Activated CD4-positive, alpha-beta memory T cell treated with anti-CD3 and anti-CD28 coated beads, Interleukin-2, amount 10 ng/mL, durations not matched to agents 7 days and 5 days (primary cell): ENCODE data around the gene ERC2. TPM values are rescaled to one million over a fixed set of nuclear protein-coding genes. Genes with fewer than 3 reads are reported as not detected.

Source experiments
- CTCF ChIA-PET: fragments of 350-600 bp; sonication (Branson Sonifier 250); formaldehyde crosslinking; loops from one replicate; lab custom pipeline; 2021; ENCODE audit warnings: antibody characterized with exemption, inconsistent platforms; lab: Charles Lee
- POLR2A ChIA-PET: fragments of 350-600 bp; sonication (Branson Sonifier 250); formaldehyde crosslinking; loops from one replicate; lab custom pipeline; 2021; ENCODE audit warnings: antibody characterized with exemption; lab: Charles Lee
- DNase-seq: peaks from one replicate; pipeline ENCODE4 v3.0.0-alpha.2; 2020
- H3K27ac Mint-ChIP-seq: one replicate; pipeline ENCODE4 v1.8.0; 2021; ENCODE audit warnings: mild to moderate bottlenecking, mixed read lengths
- H3K27me3 Mint-ChIP-seq: one replicate; pipeline ENCODE4 v1.8.0; 2021; ENCODE audit warnings: mixed read lengths
- H3K36me3 Mint-ChIP-seq: one replicate; pipeline ENCODE4 v1.8.0; 2021; ENCODE audit warnings: low read depth, mixed read lengths
- H3K4me1 Mint-ChIP-seq: one replicate; pipeline ENCODE4 v1.8.0; 2021; ENCODE audit warnings: mixed read lengths
- H3K4me3 Mint-ChIP-seq: one replicate; pipeline ENCODE4 v1.8.0; 2021; ENCODE audit warnings: mild to moderate bottlenecking, mixed read lengths
- H3K9me3 Mint-ChIP-seq: one replicate; pipeline ENCODE4 v1.8.0; 2021; ENCODE audit warnings: mixed read lengths
- total RNA-seq, 2 experiments: library from RNA; stranded (reverse); gene quantifications; one replicate each; pipeline ENCODE4 v1.2.3, GENCODE V29; 2021

Gene ERC2
- total RNA-seq, 2 experiments from 2014 or later: not detected

DNA sequence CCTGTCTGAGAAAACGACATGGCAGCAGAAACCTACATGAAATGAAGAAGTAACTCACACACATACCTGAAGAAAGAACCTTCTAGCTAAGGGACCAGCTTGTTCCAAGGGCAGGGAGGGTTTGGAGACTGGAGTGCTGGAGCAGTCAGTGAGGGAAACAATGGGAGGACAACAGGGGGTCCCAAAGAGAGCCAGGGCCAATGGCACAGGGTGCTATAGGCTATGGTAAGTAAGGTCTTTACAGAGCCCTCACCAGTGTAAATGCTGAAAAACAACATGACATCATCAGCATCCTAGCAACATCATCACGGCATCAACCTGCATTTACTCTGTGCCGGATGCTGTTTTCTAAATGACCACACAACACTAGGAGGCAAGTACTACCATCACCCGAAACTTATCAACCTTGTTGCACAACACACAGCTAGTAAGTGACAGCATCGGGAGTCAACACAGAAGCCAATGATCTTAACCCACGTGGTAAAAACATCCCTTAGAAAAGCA, 531.7 kb downstream of the ERC2 start:
- POLR2A ChIA-PET: no interaction called here
- H3K27me3 Mint-ChIP-seq: no peaks in the 10 kb centered on the region
- H3K27ac Mint-ChIP-seq: no peak overlapping the region
- CTCF ChIA-PET: no interaction called here
- peaks cover 2% of the 10 kb centered on the region for H3K9me3 Mint-ChIP-seq
- H3K4me1 Mint-ChIP-seq: no peaks in the 10 kb centered on the region
- H3K36me3 Mint-ChIP-seq: no peaks in the 10 kb centered on the region
- H3K4me3 Mint-ChIP-seq: no peak overlapping the region
- no peak for DNase-seq

DNA sequence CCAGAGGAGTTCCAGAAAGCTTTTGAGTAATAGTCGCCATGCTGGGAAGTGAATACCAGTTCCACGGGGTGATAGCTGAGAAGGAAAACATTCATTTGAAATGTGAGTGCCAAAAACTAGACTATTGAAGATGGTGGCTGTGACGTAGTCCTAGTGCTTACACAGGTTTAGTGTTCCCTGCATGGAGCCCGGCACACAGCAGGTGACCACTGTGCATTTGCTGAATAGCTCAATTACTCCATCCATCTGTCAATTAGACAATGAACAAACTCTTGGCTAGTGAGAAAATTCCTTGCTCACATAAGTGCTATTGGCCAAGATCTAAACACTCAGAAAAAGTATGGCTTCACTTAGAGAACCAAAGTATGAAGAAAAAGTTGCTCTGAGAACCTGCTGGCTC, 533.0 kb downstream of the ERC2 start:
- Mint-ChIP-seq H3K4me3 (no peak overlapping the region), H3K36me3 (no peaks in the 10 kb centered on the region), H3K27ac (no peak overlapping the region), H3K4me1 (no peaks in the 10 kb centered on the region), H3K9me3 (peaks cover 2% of the 10 kb centered on the region), H3K27me3 (no peaks in the 10 kb centered on the region)
- ChIA-PET CTCF (no interaction called here), POLR2A (no interaction called here)
- DNase-seq: no peak

DNA sequence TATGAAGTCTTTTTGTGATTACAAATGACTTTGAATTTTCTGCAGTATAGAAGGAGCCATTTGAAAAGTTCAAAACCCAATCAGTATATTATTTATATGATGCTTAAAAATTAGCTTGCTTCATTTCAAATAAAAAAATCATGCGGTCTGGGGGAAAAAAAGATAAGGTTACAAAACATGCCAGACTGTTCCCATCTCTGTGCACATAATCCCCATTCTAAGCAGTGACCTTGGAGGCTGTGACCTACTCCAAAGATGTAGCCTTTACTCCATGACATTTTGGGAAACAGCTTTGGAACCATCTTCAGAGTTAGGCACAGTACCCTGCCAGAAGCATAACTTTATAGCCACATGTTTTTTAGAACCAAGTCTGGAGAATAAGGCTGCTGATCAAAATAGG, 533.5 kb downstream of the ERC2 start:
- ChIA-PET CTCF (no interaction called here), POLR2A (no interaction called here)
- H3K4me3 Mint-ChIP-seq: no peak overlapping the region
- peaks cover 2% of the 10 kb centered on the region for H3K9me3 Mint-ChIP-seq
- no peaks in the 10 kb centered on the region for H3K27me3 Mint-ChIP-seq
- H3K4me1 Mint-ChIP-seq: no peaks in the 10 kb centered on the region
- no peak overlapping the region for H3K27ac Mint-ChIP-seq
- no peaks in the 10 kb centered on the region for H3K36me3 Mint-ChIP-seq
- DNase-seq: no peak

- no peaks in the 10 kb centered on the region for H3K27me3 Mint-ChIP-seq
- H3K9me3 Mint-ChIP-seq: peaks cover 2% of the 10 kb centered on the region
- DNase-seq: no peak
- H3K27ac Mint-ChIP-seq: no peak overlapping the region
- no peak overlapping the region for H3K4me3 Mint-ChIP-seq
- H3K4me1 Mint-ChIP-seq: no peaks in the 10 kb centered on the region
- ChIA-PET CTCF (no interaction called here), POLR2A (no interaction called here)
- no peaks in the 10 kb centered on the region for H3K36me3 Mint-ChIP-seq
Observed at GRCh38 chr3:55929154-55929869, 539.0 kb downstream of the ERC2 start.

- Mint-ChIP-seq H3K27ac (no peak overlapping the region), H3K9me3 (no peaks in the 10 kb centered on the region), H3K4me3 (no peak overlapping the region), H3K27me3 (no peaks in the 10 kb centered on the region), H3K4me1 (no peaks in the 10 kb centered on the region), H3K36me3 (no peaks in the 10 kb centered on the region)
- POLR2A ChIA-PET: no interaction called here
- DNase-seq: no peak
- CTCF ChIA-PET: no interaction called here
Observed at GRCh38 chr3:55923626-55924025, 544.6 kb downstream of the ERC2 start.

DNA sequence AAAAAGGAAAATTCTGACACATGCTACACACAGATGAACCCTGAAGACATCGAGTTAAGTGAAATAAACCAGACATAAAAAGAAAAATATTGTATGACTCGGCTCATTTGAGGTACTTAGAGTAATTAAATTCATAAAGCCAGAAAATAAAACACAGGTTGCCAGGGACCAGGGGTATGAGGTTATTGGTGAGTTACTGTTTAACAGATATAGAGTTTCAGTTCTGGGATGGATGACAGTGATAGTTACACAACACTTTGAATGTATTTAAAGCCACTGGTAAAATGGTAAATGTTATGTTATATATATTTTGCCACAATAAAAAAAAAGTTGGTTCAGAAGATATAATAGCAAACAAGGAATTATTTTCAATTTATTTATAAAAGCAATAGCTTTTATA, 545.1 kb downstream of the ERC2 start:
- no peak overlapping the region for H3K4me3 Mint-ChIP-seq
- no peaks in the 10 kb centered on the region for H3K4me1 Mint-ChIP-seq
- no peaks in the 10 kb centered on the region for H3K36me3 Mint-ChIP-seq
- no peak overlapping the region for H3K27ac Mint-ChIP-seq
- POLR2A ChIA-PET: no interaction called here
- no peaks in the 10 kb centered on the region for H3K9me3 Mint-ChIP-seq
- DNase-seq: no peak
- CTCF ChIA-PET: no interaction called here
- no peaks in the 10 kb centered on the region for H3K27me3 Mint-ChIP-seq

GRCh38 chr3:55912880-55913279, 555.4 kb downstream of the ERC2 start:
- H3K4me3 Mint-ChIP-seq: no peak overlapping the region
- H3K36me3 Mint-ChIP-seq: no peaks in the 10 kb centered on the region
- H3K9me3 Mint-ChIP-seq: no peaks in the 10 kb centered on the region
- H3K27ac Mint-ChIP-seq: no peak overlapping the region
- H3K27me3 Mint-ChIP-seq: no peaks in the 10 kb centered on the region
- CTCF ChIA-PET: no interaction called here
- POLR2A ChIA-PET: no interaction called here
- DNase-seq: no peak
- H3K4me1 Mint-ChIP-seq: no peaks in the 10 kb centered on the region

GRCh38 chr3:55911266-55911665, 557.0 kb downstream of the ERC2 start:
- H3K27ac Mint-ChIP-seq: no peak overlapping the region
- H3K36me3 Mint-ChIP-seq: no peaks in the 10 kb centered on the region
- POLR2A ChIA-PET: no interaction called here
- H3K4me3 Mint-ChIP-seq: no peak overlapping the region
- H3K4me1 Mint-ChIP-seq: no peaks in the 10 kb centered on the region
- H3K9me3 Mint-ChIP-seq: peaks cover 4% of the 10 kb centered on the region
- DNase-seq: no peak
- no peaks in the 10 kb centered on the region for H3K27me3 Mint-ChIP-seq
- CTCF ChIA-PET: no interaction called here

DNA sequence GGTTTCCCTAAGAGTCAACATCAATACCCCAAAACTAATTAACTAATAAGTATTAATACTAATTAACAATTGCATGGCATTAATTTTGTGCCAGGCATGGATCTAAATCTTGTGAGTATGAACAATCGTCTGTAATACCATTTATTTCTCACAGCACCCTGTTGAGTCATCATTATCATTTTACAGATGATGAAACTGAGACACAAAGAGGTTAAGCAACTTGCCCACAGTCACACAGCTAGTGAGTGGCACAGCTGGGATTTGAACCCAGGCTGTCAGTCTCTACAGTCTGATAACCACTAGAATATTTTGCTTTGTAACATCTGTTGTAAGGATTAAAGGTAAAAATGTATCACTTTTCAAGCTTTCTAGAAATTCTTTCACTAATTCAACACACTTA, 557.7 kb downstream of the ERC2 start:
- ChIA-PET POLR2A (no interaction called here), CTCF (no interaction called here)
- Mint-ChIP-seq H3K9me3 (peaks cover 4% of the 10 kb centered on the region), H3K27ac (no peak overlapping the region), H3K36me3 (no peaks in the 10 kb centered on the region), H3K27me3 (no peaks in the 10 kb centered on the region), H3K4me3 (no peak overlapping the region), H3K4me1 (no peaks in the 10 kb centered on the region)
- no peak for DNase-seq

GRCh38 chr3:55909373-55909772, 558.9 kb downstream of the ERC2 start:
- H3K9me3 Mint-ChIP-seq: peaks cover 4% of the 10 kb centered on the region
- H3K4me3 Mint-ChIP-seq: no peak overlapping the region
- no peaks in the 10 kb centered on the region for H3K27me3 Mint-ChIP-seq
- no peak for DNase-seq
- no peaks in the 10 kb centered on the region for H3K36me3 Mint-ChIP-seq
- H3K27ac Mint-ChIP-seq: no peak overlapping the region
- ChIA-PET POLR2A (no interaction called here), CTCF (no interaction called here)
- no peaks in the 10 kb centered on the region for H3K4me1 Mint-ChIP-seq

DNA sequence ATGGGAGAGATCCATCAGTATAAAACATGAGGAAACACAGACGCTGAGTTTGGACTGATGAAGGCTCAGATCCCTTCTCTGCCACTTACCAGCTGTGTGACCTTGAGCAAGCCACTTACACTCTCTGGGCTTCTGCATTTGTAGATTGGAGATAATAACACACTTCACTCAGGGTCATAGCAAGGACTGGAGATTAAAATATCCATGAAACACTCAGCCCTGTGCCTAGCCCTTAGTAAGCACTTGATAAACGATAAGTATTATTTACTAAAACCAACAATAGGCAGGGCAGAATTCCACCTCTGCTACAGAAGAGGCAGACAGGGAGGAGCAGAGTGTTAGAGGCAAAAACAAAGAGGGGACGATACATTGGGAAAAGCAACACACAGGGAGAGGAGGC, 560.7 kb downstream of the ERC2 start:
- POLR2A ChIA-PET: no interaction called here
- H3K4me3 Mint-ChIP-seq: no peak overlapping the region
- H3K9me3 Mint-ChIP-seq: peaks cover 4% of the 10 kb centered on the region
- no peak for DNase-seq
- no peaks in the 10 kb centered on the region for H3K27me3 Mint-ChIP-seq
- no peaks in the 10 kb centered on the region for H3K4me1 Mint-ChIP-seq
- H3K27ac Mint-ChIP-seq: no peak overlapping the region
- H3K36me3 Mint-ChIP-seq: no peaks in the 10 kb centered on the region
- CTCF ChIA-PET: no interaction called here

- Mint-ChIP-seq H3K9me3 (peaks cover 4% of the 10 kb centered on the region), H3K4me1 (no peaks in the 10 kb centered on the region), H3K36me3 (no peaks in the 10 kb centered on the region), H3K4me3 (no peak overlapping the region), H3K27ac (no peak overlapping the region), H3K27me3 (no peaks in the 10 kb centered on the region)
- no peak for DNase-seq
- ChIA-PET CTCF (no interaction called here), POLR2A (no interaction called here)
Observed at GRCh38 chr3:55906896-55907295, 561.4 kb downstream of the ERC2 start.

DNA sequence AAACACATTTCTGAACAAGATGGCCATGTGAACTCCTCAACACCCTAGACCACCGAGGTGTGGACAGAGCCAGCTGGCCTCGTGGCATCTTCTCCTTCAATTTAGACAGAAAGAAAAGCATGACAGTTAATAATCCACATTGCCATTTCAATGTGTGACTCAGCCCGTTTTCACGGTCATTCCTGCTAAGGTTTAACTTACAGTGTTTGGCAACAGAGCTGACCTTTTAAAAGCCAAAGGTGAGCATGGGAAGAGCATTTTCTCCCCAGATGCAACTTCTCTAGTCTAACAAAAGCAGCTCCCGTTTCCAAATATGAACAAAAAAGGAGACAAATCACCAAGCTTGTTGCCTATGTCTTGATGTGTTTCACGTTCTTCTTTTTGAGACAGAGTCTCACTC, 563.6 kb downstream of the ERC2 start:
- Mint-ChIP-seq H3K36me3 (no peaks in the 10 kb centered on the region), H3K27ac (no peak overlapping the region), H3K9me3 (peaks cover 4% of the 10 kb centered on the region), H3K4me1 (no peaks in the 10 kb centered on the region), H3K27me3 (no peaks in the 10 kb centered on the region), H3K4me3 (no peak overlapping the region)
- ChIA-PET POLR2A (no interaction called here), CTCF (no interaction called here)
- DNase-seq: no peak

- Mint-ChIP-seq H3K27me3 (no peaks in the 10 kb centered on the region), H3K4me1 (no peaks in the 10 kb centered on the region), H3K27ac (no peak overlapping the region), H3K36me3 (no peaks in the 10 kb centered on the region), H3K4me3 (no peak overlapping the region), H3K9me3 (peaks cover 4% of the 10 kb centered on the region)
- DNase-seq: no peak
- CTCF ChIA-PET: no interaction called here
- POLR2A ChIA-PET: no interaction called here
Observed at GRCh38 chr3:55903680-55904079, 564.6 kb downstream of the ERC2 start.
